Activated naive CD8-positive, alpha-beta T cell treated with anti-CD3 and anti-CD28 coated beads for 36 hours (primary cell): Measurements from ENCODE around the gene PPM1J. TPM values are rescaled to one million over a fixed set of nuclear protein-coding genes. Genes with fewer than 3 reads are reported as not detected.
A peak's percentile ranks its signal among the peaks of the same experiment; 100 is the strongest.

ENCODE experiments used
- DNase-seq: peaks from one replicate; pipeline ENCODE4 v3.0.0; 2021
- H3K27ac Mint-ChIP-seq: one replicate; pipeline ENCODE4 v1.8.0; 2022; ENCODE audit warnings: mild to moderate bottlenecking, moderate library complexity, mixed read lengths
- H3K27me3 Mint-ChIP-seq: one replicate; pipeline ENCODE4 v1.8.0; 2022; ENCODE audit warnings: mild to moderate bottlenecking, mixed read lengths
- H3K36me3 Mint-ChIP-seq: one replicate; pipeline ENCODE4 v1.8.0; 2021; ENCODE audit warnings: mild to moderate bottlenecking, mixed read lengths
- H3K4me1 Mint-ChIP-seq: one replicate; pipeline ENCODE4 v1.8.0; 2021; ENCODE audit warnings: mixed read lengths
- H3K4me3 Mint-ChIP-seq: one replicate; pipeline ENCODE4 v1.8.0; 2022; ENCODE audit warnings: mild to moderate bottlenecking, moderate library complexity, mixed read lengths
- H3K9me3 Mint-ChIP-seq: one replicate; pipeline ENCODE4 v1.8.0; 2022; ENCODE audit warnings: mixed read lengths
- total RNA-seq, 2 experiments: library from RNA; stranded (reverse); gene quantifications; one replicate each; pipeline ENCODE4 v1.2.3, GENCODE V29; 2021

The PPM1J gene
- total RNA-seq, 2 experiments from 2014 or later, result 0.80 to 0.94 TPM

- no peak for DNase-seq
- Mint-ChIP-seq H3K27me3 (peaks cover 3% of the 10 kb centered on the region), H3K4me1 (peaks cover 65% of the 10 kb centered on the region), H3K9me3 (no peaks in the 10 kb centered on the region), H3K36me3 (peaks cover 10% of the 10 kb centered on the region), H3K27ac (peak overlapping the region; percentile 78), H3K4me3 (no peak overlapping the region)
These were observed 12.5 kb downstream of the PPM1J start for GRCh38 chr1:112702420-112703261.

GRCh38 chr1:112702067-112702395 is 13.1 kb downstream of the PPM1J start:
- Mint-ChIP-seq H3K4me1 (peaks cover 64% of the 10 kb centered on the region), H3K27me3 (no peaks in the 10 kb centered on the region), H3K4me3 (peak overlapping the region; percentile 9), H3K9me3 (no peaks in the 10 kb centered on the region), H3K36me3 (peaks cover 10% of the 10 kb centered on the region), H3K27ac (peak overlapping the region; percentile 78)
- DNase-seq, result no peak

- Mint-ChIP-seq H3K9me3 (no peaks in the 10 kb centered on the region), H3K4me1 (peaks cover 64% of the 10 kb centered on the region), H3K4me3 (peak overlapping the region; percentile 9), H3K27ac (peak overlapping the region; percentile 89), H3K36me3 (peaks cover 10% of the 10 kb centered on the region), H3K27me3 (no peaks in the 10 kb centered on the region)
- DNase-seq, result no peak
These were observed 13.7 kb downstream of the PPM1J start for GRCh38 chr1:112701227-112702066.

GRCh38 chr1:112700290-112701226 is 14.6 kb downstream of the PPM1J start:
- peak overlapping the region; percentile 89 for H3K27ac Mint-ChIP-seq
- peak overlapping the region; percentile 39 for H3K4me3 Mint-ChIP-seq
- H3K4me1 Mint-ChIP-seq, result peaks cover 56% of the 10 kb centered on the region
- H3K9me3 Mint-ChIP-seq, result no peaks in the 10 kb centered on the region
- no peaks in the 10 kb centered on the region for H3K27me3 Mint-ChIP-seq
- peaks cover 10% of the 10 kb centered on the region for H3K36me3 Mint-ChIP-seq
- DNase-seq, result peak; percentile 77

- Mint-ChIP-seq H3K36me3 (peaks cover 10% of the 10 kb centered on the region), H3K27ac (peak overlapping the region; percentile 89), H3K9me3 (no peaks in the 10 kb centered on the region), H3K27me3 (no peaks in the 10 kb centered on the region), H3K4me3 (no peak overlapping the region), H3K4me1 (peaks cover 46% of the 10 kb centered on the region)
- DNase-seq, result no peak
These were observed 15.5 kb downstream of the PPM1J start for GRCh38 chr1:112699425-112700144.

GRCh38 chr1:112698366-112699310 is 16.5 kb downstream of the PPM1J start:
- Mint-ChIP-seq H3K27me3 (no peaks in the 10 kb centered on the region), H3K4me3 (no peak overlapping the region), H3K27ac (peak overlapping the region; percentile 68), H3K4me1 (peaks cover 38% of the 10 kb centered on the region), H3K36me3 (peaks cover 10% of the 10 kb centered on the region), H3K9me3 (no peaks in the 10 kb centered on the region)
- no peak for DNase-seq

- Mint-ChIP-seq H3K36me3 (peaks cover 10% of the 10 kb centered on the region), H3K27me3 (no peaks in the 10 kb centered on the region), H3K9me3 (no peaks in the 10 kb centered on the region), H3K27ac (no peak overlapping the region), H3K4me1 (peaks cover 36% of the 10 kb centered on the region), H3K4me3 (no peak overlapping the region)
- no peak for DNase-seq
These were observed 17.3 kb downstream of the PPM1J start for GRCh38 chr1:112697781-112698201.

GRCh38 chr1:112696578-112697314 is 18.4 kb downstream of the PPM1J start:
- H3K9me3 Mint-ChIP-seq, result no peaks in the 10 kb centered on the region
- no peak for DNase-seq
- no peak overlapping the region for H3K27ac Mint-ChIP-seq
- peaks cover 5% of the 10 kb centered on the region for H3K36me3 Mint-ChIP-seq
- no peak overlapping the region for H3K4me3 Mint-ChIP-seq
- H3K4me1 Mint-ChIP-seq, result peaks cover 26% of the 10 kb centered on the region
- no peaks in the 10 kb centered on the region for H3K27me3 Mint-ChIP-seq

- no peaks in the 10 kb centered on the region for H3K9me3 Mint-ChIP-seq
- peaks cover 11% of the 10 kb centered on the region for H3K4me1 Mint-ChIP-seq
- no peaks in the 10 kb centered on the region for H3K27me3 Mint-ChIP-seq
- H3K4me3 Mint-ChIP-seq, result no peak overlapping the region
- no peak for DNase-seq
- H3K36me3 Mint-ChIP-seq, result no peaks in the 10 kb centered on the region
- no peak overlapping the region for H3K27ac Mint-ChIP-seq
These were observed 19.9 kb downstream of the PPM1J start for GRCh38 chr1:112695276-112695675.

GRCh38 chr1:112694363-112694929 is 20.7 kb downstream of the PPM1J start:
- H3K9me3 Mint-ChIP-seq, result no peaks in the 10 kb centered on the region
- H3K4me3 Mint-ChIP-seq, result no peak overlapping the region
- H3K36me3 Mint-ChIP-seq, result no peaks in the 10 kb centered on the region
- no peaks in the 10 kb centered on the region for H3K27me3 Mint-ChIP-seq
- H3K27ac Mint-ChIP-seq, result no peak overlapping the region
- peaks cover 3% of the 10 kb centered on the region for H3K4me1 Mint-ChIP-seq
- DNase-seq, result no peak

- Mint-ChIP-seq H3K27me3 (no peaks in the 10 kb centered on the region), H3K9me3 (no peaks in the 10 kb centered on the region), H3K4me3 (no peak overlapping the region), H3K27ac (no peak overlapping the region), H3K36me3 (no peaks in the 10 kb centered on the region), H3K4me1 (no peaks in the 10 kb centered on the region)
- DNase-seq, result no peak
These were observed 21.3 kb downstream of the PPM1J start for GRCh38 chr1:112693821-112694220.

- Mint-ChIP-seq H3K27me3 (no peaks in the 10 kb centered on the region), H3K36me3 (no peaks in the 10 kb centered on the region), H3K4me1 (no peaks in the 10 kb centered on the region), H3K4me3 (no peak overlapping the region), H3K9me3 (no peaks in the 10 kb centered on the region), H3K27ac (no peak overlapping the region)
- DNase-seq, result no peak
These were observed 22.5 kb downstream of the PPM1J start for GRCh38 chr1:112692681-112693080.
